Activated CD4-positive, alpha-beta T cell treated with anti-CD3 and anti-CD28 coated beads, Interleukin-2, amount 10 ng/mL, durations not matched to agents 7 days and 5 days (primary cell): Measurements from ENCODE around the gene NDST1. TPM values are rescaled to one million over a fixed set of nuclear protein-coding genes. Genes with fewer than 3 reads are reported as not detected.

Experiments used
- CTCF ChIA-PET: fragments of 350-600 bp; sonication (Branson Sonifier 250); formaldehyde crosslinking; loops from one replicate; lab custom pipeline; 2021; ENCODE audit warnings: antibody characterized with exemption; lab: Charles Lee
- POLR2A ChIA-PET: fragments of 350-600 bp; sonication (Branson Sonifier 250); formaldehyde crosslinking; loops from one replicate; lab custom pipeline; 2021; ENCODE audit warnings: antibody characterized with exemption; lab: Charles Lee
- DNase-seq: peaks from one replicate; pipeline ENCODE4 v3.0.0-alpha.2; 2020
- H3K27ac Mint-ChIP-seq: one replicate; pipeline ENCODE4 v1.8.0; 2021; ENCODE audit warnings: mild to moderate bottlenecking, moderate library complexity, mixed read lengths
- H3K27me3 Mint-ChIP-seq: one replicate; pipeline ENCODE4 v1.8.0; 2021; ENCODE audit warnings: mixed read lengths
- H3K36me3 Mint-ChIP-seq: one replicate; pipeline ENCODE4 v1.8.0; 2021; ENCODE audit warnings: low read depth, mixed read lengths
- H3K4me1 Mint-ChIP-seq: one replicate; pipeline ENCODE4 v1.8.0; 2021; ENCODE audit warnings: mixed read lengths
- H3K4me3 Mint-ChIP-seq: one replicate; pipeline ENCODE4 v1.8.0; 2021; ENCODE audit warnings: mild to moderate bottlenecking, moderate library complexity, mixed read lengths
- H3K9me3 Mint-ChIP-seq: one replicate; pipeline ENCODE4 v1.8.0; 2021; ENCODE audit warnings: mixed read lengths
- total RNA-seq, 2 experiments: library from RNA; stranded (reverse); gene quantifications; one replicate each; pipeline ENCODE4 v1.2.3, GENCODE V29; 2021

The NDST1 gene
- total RNA-seq, 2 experiments from 2014 or later: 0.50 to 0.71 TPM

DNA sequence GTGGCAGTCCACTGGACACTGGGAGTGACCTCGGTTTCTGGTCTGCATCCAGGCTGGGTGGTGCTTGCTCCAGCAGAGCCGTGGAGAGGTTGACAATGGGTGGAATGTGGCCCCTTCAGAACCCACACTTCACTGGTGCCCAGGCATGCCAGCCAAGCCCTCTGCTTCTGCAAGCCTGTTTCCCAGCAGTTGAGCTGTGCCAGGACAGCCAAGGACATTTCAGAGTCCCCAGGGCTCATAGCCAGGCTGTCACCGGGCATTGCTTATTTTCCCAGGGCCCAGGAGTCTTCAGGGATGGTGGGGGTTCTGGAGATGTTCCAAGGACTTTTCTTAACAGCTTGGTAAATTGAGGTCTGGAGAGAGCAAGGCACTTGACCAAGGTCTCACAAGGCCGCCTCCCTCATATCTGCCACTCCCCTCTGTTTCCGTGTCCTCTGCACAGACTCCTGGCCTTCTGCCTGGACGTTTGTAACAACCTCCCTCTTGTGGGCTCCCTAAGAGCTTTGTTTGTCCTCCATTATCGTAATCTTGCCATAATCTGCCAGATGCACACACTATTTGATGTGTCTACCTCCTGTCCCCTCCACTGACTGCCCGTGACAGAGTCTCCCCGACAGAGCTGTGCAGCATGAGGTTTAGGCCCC lies 3.8 kb upstream of the NDST1 start:
- DNase-seq: no peak
- POLR2A ChIA-PET: no interaction called here
- Mint-ChIP-seq H3K9me3 (no peaks in the 10 kb centered on the region), H3K4me1 (no peaks in the 10 kb centered on the region), H3K27me3 (no peaks in the 10 kb centered on the region), H3K4me3 (no peak overlapping the region), H3K27ac (no peak overlapping the region), H3K36me3 (no peaks in the 10 kb centered on the region)
- CTCF ChIA-PET: interaction anchor here (0.5 kb wide), 1 partner anchor 389 kb away, joined by 3 read pairs; no protein-coding TSS in a partner anchor

DNA sequence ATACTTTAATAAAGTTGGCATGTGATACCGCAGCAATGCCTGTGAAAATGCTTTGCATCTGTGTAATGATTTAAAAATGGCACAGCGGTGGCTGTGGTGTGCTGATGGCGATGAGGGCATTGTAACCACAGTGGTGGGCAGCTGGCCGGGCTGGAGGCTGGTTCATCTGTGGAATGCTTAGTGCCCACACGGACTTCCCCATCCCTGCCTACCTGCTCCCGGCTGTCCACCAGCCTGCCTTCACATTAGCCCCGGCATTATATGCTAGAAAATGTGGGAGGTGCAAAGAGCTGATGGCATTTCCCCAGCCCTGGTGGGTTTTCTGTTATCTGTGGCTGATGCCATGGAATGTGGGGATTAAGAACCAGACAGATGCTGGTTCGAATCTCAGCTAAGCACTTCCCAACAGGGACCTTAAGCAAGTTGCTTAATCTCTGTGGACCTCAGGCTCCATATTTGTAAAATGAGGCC lies 2.9 kb upstream of the NDST1 start:
- Mint-ChIP-seq H3K4me3 (no peak overlapping the region), H3K27ac (no peak overlapping the region), H3K9me3 (no peaks in the 10 kb centered on the region), H3K36me3 (no peaks in the 10 kb centered on the region), H3K27me3 (no peaks in the 10 kb centered on the region), H3K4me1 (no peaks in the 10 kb centered on the region)
- POLR2A ChIA-PET: no interaction called here
- DNase-seq: no peak
- CTCF ChIA-PET: interaction anchor here (0.5 to 1.4 kb wide), 4 partner anchors 15 to 400 kb away, joined by 3 to 4 read pairs (median 4); no protein-coding TSS in a partner anchor

DNA sequence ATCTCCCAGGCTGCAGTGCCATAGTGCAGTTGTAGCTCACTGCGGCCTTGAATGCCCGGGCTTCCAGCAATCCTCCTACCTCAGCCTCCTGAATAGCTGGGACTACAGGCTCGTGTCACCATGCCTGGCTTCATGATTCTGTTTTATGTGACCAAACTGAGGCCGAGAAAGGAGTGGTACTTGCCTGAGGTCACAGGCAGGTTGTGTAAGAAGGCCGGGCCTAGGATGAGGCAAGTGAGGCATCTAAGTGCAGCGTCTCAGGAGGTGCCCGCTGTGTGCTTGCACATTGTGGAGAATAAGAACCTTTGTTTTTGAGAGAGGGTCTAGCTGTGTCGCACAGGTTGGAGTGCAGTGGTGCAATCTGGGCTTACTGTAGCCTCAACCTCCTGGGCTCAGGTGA lies 2.1 kb upstream of the NDST1 start:
- Mint-ChIP-seq H3K4me1 (no peaks in the 10 kb centered on the region), H3K36me3 (no peaks in the 10 kb centered on the region), H3K27me3 (no peaks in the 10 kb centered on the region), H3K4me3 (no peak overlapping the region), H3K9me3 (no peaks in the 10 kb centered on the region), H3K27ac (no peak overlapping the region)
- no peak for DNase-seq
- CTCF ChIA-PET: interaction anchor here (1.2 to 1.4 kb wide), 2 partner anchors 15 to 48 kb away, joined by 3 to 4 read pairs; no protein-coding TSS in a partner anchor
- POLR2A ChIA-PET: no interaction called here

DNA sequence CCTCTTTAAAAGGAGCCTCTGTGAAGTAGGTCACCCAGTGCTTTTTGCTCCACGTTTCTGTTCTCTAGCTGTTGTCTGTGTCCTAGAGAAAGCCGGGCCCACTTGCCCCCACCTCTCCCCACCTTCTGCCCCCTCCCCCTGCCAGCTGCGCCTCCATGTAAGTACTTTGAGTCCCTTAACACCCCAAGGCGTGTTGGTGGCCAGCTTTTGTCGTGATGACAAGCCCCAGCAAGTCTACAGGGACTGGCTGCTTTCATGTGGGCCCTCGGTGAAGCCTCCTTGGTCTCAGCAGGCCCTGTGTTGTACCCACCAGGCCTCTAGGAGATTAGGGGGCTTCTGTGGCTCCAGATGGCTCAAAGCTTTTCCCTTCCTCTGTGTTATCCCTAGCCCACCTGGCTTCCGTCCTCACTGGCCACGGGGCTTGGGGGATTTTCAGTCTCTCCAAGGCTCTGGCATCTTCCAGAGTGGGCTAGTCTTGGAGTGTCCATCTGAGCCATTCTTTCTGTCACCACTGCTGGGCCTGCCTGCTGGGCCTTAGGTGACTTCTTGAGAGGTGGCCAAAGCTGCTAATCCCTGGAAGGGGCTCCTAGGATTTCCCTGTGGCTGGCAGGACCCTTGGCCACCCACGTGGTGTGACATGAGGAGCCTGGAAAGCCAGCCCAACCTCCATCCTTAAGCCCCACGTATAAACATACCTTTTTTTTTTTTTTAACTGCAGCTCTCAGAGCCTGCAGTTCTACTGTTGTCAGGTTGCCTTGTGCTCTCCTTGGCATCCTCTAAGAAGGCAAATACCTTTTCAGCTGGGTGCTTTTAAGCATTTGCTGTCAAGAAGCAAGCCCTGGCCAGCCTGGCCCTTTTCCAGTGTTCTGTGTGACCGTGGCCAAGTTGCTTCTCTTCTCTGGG lies 1.1 kb upstream of the NDST1 start:
- no peaks in the 10 kb centered on the region for H3K27me3 Mint-ChIP-seq
- ChIA-PET POLR2A (no interaction called here), CTCF (interaction anchor here (0.6 to 1.4 kb wide), 3 partner anchors 16 to 932 kb away, joined by 3 read pairs; no protein-coding TSS in a partner anchor)
- no peak overlapping the region for H3K27ac Mint-ChIP-seq
- no peaks in the 10 kb centered on the region for H3K36me3 Mint-ChIP-seq
- H3K4me3 Mint-ChIP-seq: no peak overlapping the region
- DNase-seq: no peak
- no peaks in the 10 kb centered on the region for H3K9me3 Mint-ChIP-seq
- no peaks in the 10 kb centered on the region for H3K4me1 Mint-ChIP-seq

DNA sequence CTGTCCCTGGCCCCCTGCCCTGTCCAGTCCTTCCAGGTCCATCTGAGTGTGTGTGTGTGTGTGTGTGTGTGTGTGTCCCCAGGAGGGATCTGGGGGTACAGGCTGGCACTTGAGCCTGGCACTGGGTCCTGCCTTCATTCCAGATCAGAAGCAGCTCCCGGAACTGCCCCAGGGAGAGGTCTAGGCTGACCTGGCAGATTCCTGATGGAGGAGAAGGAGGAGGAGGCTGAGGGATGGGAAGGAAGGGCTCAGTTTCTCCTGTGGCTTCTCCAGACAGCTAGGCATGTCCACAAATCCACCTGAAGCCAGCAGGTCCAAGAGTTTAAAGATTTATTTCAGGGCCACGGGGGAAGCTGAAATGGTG lies 328 bp downstream of the NDST1 start:
- DNase-seq: no peak
- Mint-ChIP-seq H3K27me3 (no peaks in the 10 kb centered on the region), H3K36me3 (no peaks in the 10 kb centered on the region), H3K27ac (no peak overlapping the region), H3K9me3 (no peaks in the 10 kb centered on the region), H3K4me3 (no peak overlapping the region), H3K4me1 (no peaks in the 10 kb centered on the region)
- CTCF ChIA-PET: interaction anchor here (1.1 kb wide), 1 partner anchor 10 kb away, joined by 4 read pairs; no protein-coding TSS in a partner anchor
- POLR2A ChIA-PET: no interaction called here

DNA sequence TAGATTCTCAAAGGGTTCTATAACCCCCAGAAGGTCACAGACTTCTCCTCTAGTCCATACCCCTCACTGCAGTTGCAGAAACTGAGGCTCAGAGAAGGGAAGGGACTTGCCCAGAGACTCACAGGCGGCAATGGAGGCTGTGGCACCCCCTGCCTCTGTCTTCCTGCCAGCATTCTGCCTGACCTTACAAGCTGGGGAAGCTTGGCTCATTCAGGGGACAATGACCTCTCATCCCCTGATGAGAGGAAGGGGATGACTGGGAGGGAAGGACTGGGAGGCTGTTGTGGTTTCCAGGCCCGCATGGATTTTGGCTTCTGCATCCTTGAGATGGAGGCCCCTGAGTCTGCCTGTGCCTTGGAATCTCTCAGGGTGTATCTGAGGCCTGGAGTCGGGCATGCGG lies 897 bp downstream of the NDST1 start:
- no peaks in the 10 kb centered on the region for H3K27me3 Mint-ChIP-seq
- no peak overlapping the region for H3K4me3 Mint-ChIP-seq
- H3K4me1 Mint-ChIP-seq: no peaks in the 10 kb centered on the region
- POLR2A ChIA-PET: no interaction called here
- no peak for DNase-seq
- no peaks in the 10 kb centered on the region for H3K9me3 Mint-ChIP-seq
- H3K27ac Mint-ChIP-seq: no peak overlapping the region
- no peaks in the 10 kb centered on the region for H3K36me3 Mint-ChIP-seq
- CTCF ChIA-PET: interaction anchor here (1.1 kb wide), 1 partner anchor 10 kb away, joined by 4 read pairs; no protein-coding TSS in a partner anchor

DNA sequence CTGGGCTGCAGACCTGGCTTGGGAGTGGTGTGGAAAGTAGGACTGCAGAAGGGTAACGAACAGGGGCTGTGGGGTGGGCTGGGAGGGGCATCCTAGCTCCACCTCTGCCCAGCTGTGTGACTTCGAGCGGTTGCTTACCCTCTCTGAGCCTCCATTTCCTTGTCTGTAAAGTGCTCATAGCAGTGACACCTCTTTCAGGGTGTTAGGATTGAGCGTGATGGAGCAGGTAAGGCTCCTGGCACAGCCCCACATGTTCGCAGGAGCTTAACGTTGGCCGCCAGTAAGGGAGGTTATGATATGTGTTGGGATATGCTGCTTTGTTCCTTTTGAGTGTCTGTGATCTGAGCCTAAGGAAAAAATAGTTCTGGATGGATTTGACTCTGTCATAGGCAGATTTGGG lies 2.1 kb downstream of the NDST1 start:
- Mint-ChIP-seq H3K27me3 (no peaks in the 10 kb centered on the region), H3K27ac (no peak overlapping the region), H3K4me3 (no peak overlapping the region), H3K9me3 (no peaks in the 10 kb centered on the region), H3K4me1 (no peaks in the 10 kb centered on the region), H3K36me3 (no peaks in the 10 kb centered on the region)
- no peak for DNase-seq
- ChIA-PET POLR2A (no interaction called here), CTCF (interaction anchor here (0.9 kb wide), 1 partner anchor 16 kb away, joined by 3 read pairs; no protein-coding TSS in a partner anchor)

DNA sequence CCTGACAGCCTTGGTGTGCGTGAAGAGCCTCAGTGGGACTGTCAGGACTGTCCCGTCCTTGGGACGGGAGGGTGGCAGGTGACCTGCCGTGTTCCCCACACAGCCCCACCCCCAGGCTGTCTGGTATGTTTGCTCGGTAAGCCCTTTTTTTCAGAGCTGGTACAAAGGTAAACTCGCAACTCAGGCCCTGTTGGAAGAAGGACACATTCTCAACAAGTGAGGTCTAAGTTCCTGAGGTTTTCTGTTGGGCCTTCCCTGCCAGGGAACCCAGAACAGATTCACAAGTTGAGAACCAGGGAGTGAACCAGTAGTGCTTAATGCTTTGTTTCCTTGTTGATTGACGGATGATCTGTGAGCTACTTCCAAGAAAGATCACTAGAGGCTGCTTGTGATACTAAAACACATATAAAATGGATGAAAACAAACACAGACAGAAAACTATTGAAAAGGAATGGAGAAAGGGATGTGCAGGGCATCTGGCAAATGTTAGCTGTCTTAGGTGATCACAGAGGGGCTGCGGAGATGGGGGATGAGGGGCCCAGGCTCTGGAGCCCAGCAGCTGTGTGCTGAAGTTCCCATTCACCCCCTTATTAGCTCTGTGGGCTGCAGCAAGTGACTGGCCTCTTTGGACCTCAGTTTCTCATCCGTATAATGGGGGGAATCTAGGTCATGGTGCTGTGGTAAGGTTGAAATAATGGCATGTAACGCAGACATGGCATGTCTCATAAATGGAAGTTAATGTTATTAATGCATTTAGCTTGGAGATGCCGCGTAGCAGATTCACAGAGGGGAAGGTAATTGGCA lies 2.7 kb downstream of the NDST1 start:
- CTCF ChIA-PET: interaction anchor here (0.6 to 0.9 kb wide), 2 partner anchors 15 to 54 kb away, joined by 3 to 4 read pairs; no protein-coding TSS in a partner anchor

DNA sequence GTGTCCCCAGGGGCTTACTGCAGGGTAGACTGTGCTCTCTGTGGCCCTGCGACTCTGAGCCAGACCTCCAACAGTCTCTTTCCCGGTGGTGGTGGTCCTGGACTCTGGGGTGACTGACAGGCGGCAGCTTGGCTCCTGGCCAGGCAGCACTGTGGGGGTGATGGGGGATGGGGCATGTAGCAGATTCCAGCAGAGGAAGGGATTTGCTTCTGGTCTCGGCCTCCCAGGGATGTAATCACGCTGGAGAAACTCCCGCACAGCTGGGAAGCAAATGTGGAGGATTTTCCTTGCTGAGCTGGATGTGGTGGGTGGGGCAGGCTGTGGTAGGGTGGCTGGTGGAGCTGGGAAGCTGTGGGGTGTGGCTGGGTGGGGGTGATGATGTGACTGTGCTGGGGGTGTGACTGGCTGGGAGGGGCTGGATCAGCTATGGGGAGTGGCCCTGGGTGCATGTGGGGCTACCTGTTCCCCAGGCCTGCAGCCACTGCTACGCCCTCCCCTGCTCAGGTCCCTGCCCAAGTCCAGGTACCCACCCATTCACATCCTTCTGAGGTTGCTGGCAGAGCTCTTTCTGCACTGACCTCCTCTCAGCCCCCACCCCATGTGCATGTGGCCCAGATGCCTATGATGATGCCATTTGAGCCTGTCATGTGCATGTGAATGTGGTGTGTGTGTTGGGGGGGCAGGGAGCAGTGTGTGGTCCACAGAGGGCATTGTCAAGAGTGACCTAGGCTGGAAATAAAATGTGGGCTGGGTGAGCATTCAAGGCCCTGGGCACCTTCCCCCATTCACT lies 3.8 kb downstream of the NDST1 start:
- POLR2A ChIA-PET: no interaction called here
- Mint-ChIP-seq H3K4me1 (no peaks in the 10 kb centered on the region), H3K4me3 (no peak overlapping the region), H3K27ac (no peak overlapping the region), H3K27me3 (no peaks in the 10 kb centered on the region), H3K36me3 (no peaks in the 10 kb centered on the region), H3K9me3 (no peaks in the 10 kb centered on the region)
- CTCF ChIA-PET: interaction anchor here (0.8 to 1.3 kb wide), 2 partner anchors 10 to 20 kb away, joined by 3 to 4 read pairs; no protein-coding TSS in a partner anchor
- DNase-seq: no peak

More for the DNA sequence above, 2.7 kb downstream of the NDST1 start:
- no peak for DNase-seq
- Mint-ChIP-seq H3K27ac (no peak overlapping the region), H3K4me3 (no peak overlapping the region), H3K36me3 (no peaks in the 10 kb centered on the region), H3K27me3 (no peaks in the 10 kb centered on the region), H3K9me3 (no peaks in the 10 kb centered on the region), H3K4me1 (no peaks in the 10 kb centered on the region)
- POLR2A ChIA-PET: no interaction called here

DNA sequence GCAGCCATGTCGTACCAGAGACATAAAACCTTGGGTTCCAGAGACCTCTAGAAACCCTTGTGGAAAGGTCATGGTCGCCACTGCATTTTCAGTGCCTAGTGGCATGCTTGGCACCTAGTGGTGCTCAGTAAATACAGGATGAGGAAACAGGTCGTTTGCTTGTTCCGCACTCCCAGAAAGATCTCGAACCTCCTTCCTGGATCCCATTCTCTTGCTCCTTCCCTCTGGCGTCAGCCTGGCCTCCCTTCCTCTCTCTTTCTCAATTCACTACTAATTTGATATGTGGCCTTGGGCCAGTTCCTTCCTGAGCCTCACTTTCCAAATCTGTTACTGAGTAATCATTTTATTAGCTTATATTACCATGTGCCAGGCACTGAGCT lies 4.4 kb downstream of the NDST1 start:
- DNase-seq: no peak
- Mint-ChIP-seq H3K27me3 (no peaks in the 10 kb centered on the region), H3K9me3 (no peaks in the 10 kb centered on the region), H3K4me1 (no peaks in the 10 kb centered on the region), H3K27ac (no peak overlapping the region), H3K4me3 (no peak overlapping the region), H3K36me3 (no peaks in the 10 kb centered on the region)
- POLR2A ChIA-PET: no interaction called here
- CTCF ChIA-PET: interaction anchor here (1.3 to 1.5 kb wide), 2 partner anchors 10 to 14 kb away, joined by 3 to 4 read pairs; no protein-coding TSS in a partner anchor

DNA sequence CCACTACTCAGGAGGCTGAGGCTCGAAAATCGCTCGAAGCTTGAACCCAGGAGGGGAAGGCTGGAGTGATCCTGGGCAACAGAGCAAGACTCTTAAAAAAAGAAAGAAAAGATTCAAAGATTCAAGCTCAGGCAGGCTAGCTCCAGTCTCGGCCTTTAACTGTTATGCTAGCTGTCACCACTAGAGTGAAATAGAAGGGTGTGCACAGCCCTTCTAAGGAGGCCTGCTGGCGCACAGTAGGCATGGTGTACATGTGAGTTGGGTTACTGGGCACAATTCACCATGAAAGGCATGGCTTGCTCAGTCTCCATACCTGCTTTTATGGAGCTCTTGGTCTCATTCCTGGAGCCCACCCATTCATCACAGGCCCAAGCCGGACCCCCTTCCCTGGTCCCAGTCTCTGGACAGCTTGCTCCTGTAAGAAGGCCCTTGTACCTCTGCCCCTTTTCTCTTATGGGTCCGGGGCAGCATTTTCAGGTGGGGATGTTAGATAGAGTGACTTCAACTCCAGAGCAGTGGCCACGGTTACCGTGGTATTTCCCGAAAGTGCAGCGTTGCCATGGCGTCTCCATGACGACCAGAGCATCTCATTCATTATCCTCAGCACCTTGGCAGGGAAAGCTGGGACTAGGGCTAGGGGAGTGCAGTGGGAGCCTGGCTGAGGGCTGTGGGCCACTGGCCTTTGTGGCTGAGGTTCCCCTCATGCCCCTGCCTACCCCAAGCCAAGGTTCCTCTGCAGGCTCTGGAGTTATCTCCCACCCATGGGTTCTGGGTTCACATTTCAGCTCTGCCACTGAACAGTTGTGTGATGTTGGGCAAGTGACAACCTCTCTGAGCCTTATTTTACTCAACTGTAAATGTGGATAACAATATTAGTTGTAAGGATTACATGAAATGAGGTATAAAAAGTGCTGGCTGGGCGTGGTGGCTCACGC lies 5.7 kb downstream of the NDST1 start:
- POLR2A ChIA-PET: no interaction called here
- Mint-ChIP-seq H3K36me3 (no peaks in the 10 kb centered on the region), H3K27ac (no peak overlapping the region), H3K27me3 (no peaks in the 10 kb centered on the region), H3K4me3 (no peak overlapping the region), H3K4me1 (no peaks in the 10 kb centered on the region), H3K9me3 (no peaks in the 10 kb centered on the region)
- CTCF ChIA-PET: interaction anchor here (1.5 kb wide), 1 partner anchor 15 kb away, joined by 4 read pairs; no protein-coding TSS in a partner anchor
- DNase-seq: no peak
